Trophoblast cell (in vitro differentiated cells and primary cell): ENCODE results near the gene CDX2.

Experiments used
- DNase-seq, 2 donors: peaks; one replicate each; pipeline ENCODE4 v3.0.0-alpha.2; 2016
- H2AFZ ChIP-seq: 2 replicates; pipeline ENCODE4 v1.6.1; 2013; ENCODE audit warnings: low read length, moderate library complexity, mild to moderate bottlenecking; ENCODE audit not compliant: insufficient read depth, poor library complexity
- H2AK5ac ChIP-seq: 2 replicates; pipeline ENCODE4 v1.6.1; 2013; ENCODE audit warnings: mild to moderate bottlenecking, low read length
- H2BK120ac ChIP-seq: 2 replicates; pipeline ENCODE4 v1.6.1; 2013; ENCODE audit warnings: low read length, mild to moderate bottlenecking, moderate library complexity; ENCODE audit not compliant: insufficient read depth, poor library complexity
- H2BK12ac ChIP-seq: 2 replicates; pipeline ENCODE4 v1.6.1; 2013; ENCODE audit warnings: mild to moderate bottlenecking, low read length, moderate library complexity
- H2BK5ac ChIP-seq: 2 replicates; pipeline ENCODE4 v1.6.1; 2013; ENCODE audit warnings: low read length, low read depth, moderate library complexity, mild to moderate bottlenecking; ENCODE audit not compliant: poor library complexity
- H3K14ac ChIP-seq: 2 replicates; pipeline ENCODE4 v1.6.1; 2013; ENCODE audit warnings: mild to moderate bottlenecking, low read length
- H3K18ac ChIP-seq: 2 replicates; pipeline ENCODE4 v1.6.1; 2013; ENCODE audit warnings: mild to moderate bottlenecking, low read length
- H3K23ac ChIP-seq: 2 replicates; pipeline ENCODE4 v1.6.1; 2013; ENCODE audit warnings: low read length
- H3K27ac ChIP-seq: 2 replicates; pipeline ENCODE4 v1.5.1; 2013; ENCODE audit warnings: low read depth, mild to moderate bottlenecking, inconsistent platforms, low read length, moderate library complexity
- H3K27me3 ChIP-seq: 2 replicates; pipeline ENCODE4 v1.6.1; 2013; ENCODE audit warnings: inconsistent platforms, mild to moderate bottlenecking, low read length, moderate library complexity; ENCODE audit not compliant: insufficient read depth
- H3K36me3 ChIP-seq, 2 experiments: 1 replicate in 1 of 2; 2 replicates in 1 of 2; pipeline ENCODE4 v1.6.1; 2013; ENCODE audit warnings: low read length in 2 of 2, mild to moderate bottlenecking in 2 of 2, moderate library complexity in 1 of 2; ENCODE audit not compliant: insufficient read depth in 2 of 2, control insufficient read depth in 1 of 2
- H3K4ac ChIP-seq: 2 replicates; pipeline ENCODE4 v1.6.1; 2013; ENCODE audit warnings: low read depth, mild to moderate bottlenecking, low read length, moderate library complexity
- H3K4me1 ChIP-seq, 2 experiments: 1 replicate in 1 of 2; 2 replicates in 1 of 2; pipeline ENCODE4 v1.6.1; 2013; ENCODE audit warnings: low read length in 2 of 2, mild to moderate bottlenecking in 2 of 2, moderate library complexity in 1 of 2; ENCODE audit not compliant: insufficient read depth in 2 of 2, control insufficient read depth in 1 of 2
- H3K4me2 ChIP-seq: 2 replicates; pipeline ENCODE4 v1.6.1; 2013; ENCODE audit warnings: inconsistent platforms, mild to moderate bottlenecking, low read length, moderate library complexity
- H3K4me3 ChIP-seq: 2 replicates; pipeline ENCODE4 v1.5.1; 2013; ENCODE audit warnings: mild to moderate bottlenecking, low read depth, low read length, inconsistent platforms
- H3K79me1 ChIP-seq: one replicate; pipeline ENCODE4 v1.6.1; 2013; ENCODE audit warnings: low read length
- H3K79me2 ChIP-seq: 2 replicates; pipeline ENCODE4 v1.6.1; 2013; ENCODE audit warnings: low read length, mild to moderate bottlenecking; ENCODE audit not compliant: control insufficient read depth, insufficient read depth, poor library complexity
- H3K9ac ChIP-seq: 2 replicates; pipeline ENCODE4 v1.6.1; 2013; ENCODE audit warnings: mild to moderate bottlenecking, low read length
- H3K9me3 ChIP-seq: 2 replicates; pipeline ENCODE4 v1.6.1; 2013; ENCODE audit warnings: low read depth, mild to moderate bottlenecking, control low read depth, inconsistent platforms, low read length; ENCODE audit not compliant: insufficient read depth
- H4K12ac ChIP-seq: 2 replicates; pipeline ENCODE4 v1.6.1; 2013; ENCODE audit warnings: low read depth, mild to moderate bottlenecking, low read length, moderate library complexity
- H4K8ac ChIP-seq: 2 replicates; pipeline ENCODE4 v1.6.1; 2013; ENCODE audit warnings: low read depth, mild to moderate bottlenecking, low read length, moderate library complexity
- H4K91ac ChIP-seq: one replicate; pipeline ENCODE4 v1.6.1; 2013; ENCODE audit warnings: low read depth, mild to moderate bottlenecking, low read length, moderate library complexity
- WGBS: extraction: QIAGEN DNeasy Blood & Tissue Kit; methylation state at CpG from one replicate; pipeline ENCODE4 v1.1.7; 2013; ENCODE audit warnings: missing lambda C conversion rate; ENCODE audit not compliant: insufficient read length, insufficient coverage; ENCODE audit errors: extremely low coverage; 5-methylcytosine and 5-hydroxymethylcytosine counted together

CDX2 gene

DNA sequence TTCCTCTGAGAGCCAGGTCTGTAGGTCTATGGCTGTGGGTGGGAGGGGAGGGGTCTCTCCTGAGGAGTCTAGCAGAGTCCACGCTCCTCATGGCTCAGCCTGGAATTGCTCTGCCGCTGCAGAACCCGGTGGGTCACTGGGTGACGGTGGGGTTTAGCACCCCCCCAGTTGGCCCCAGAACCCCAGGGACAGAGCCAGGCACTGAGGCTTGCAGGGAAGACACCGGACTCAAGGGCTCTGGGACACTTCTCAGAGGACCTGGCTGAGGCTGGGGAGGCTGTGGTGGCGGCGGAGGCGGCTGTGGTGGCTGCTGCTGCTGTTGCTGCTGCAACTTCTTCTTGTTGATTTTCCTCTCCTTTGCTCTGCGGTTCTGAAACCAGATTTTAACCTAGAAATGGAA is 6.1 kb downstream of the CDX2 start:
- no peaks in the 10 kb centered on the region for H3K79me2 ChIP-seq
- H4K91ac ChIP-seq, result no peak overlapping the region
- H3K9ac ChIP-seq, result no peak overlapping the region
- no peaks in the 10 kb centered on the region for H3K9me3 ChIP-seq
- H3K14ac ChIP-seq, result no peak overlapping the region
- H3K4me1 ChIP-seq, result peaks cover 38 to 42% of the 10 kb centered on the region in 2 experiments
- H3K23ac ChIP-seq, result no peak overlapping the region
- peaks cover 5% of the 10 kb centered on the region for H3K79me1 ChIP-seq
- H3K27me3 ChIP-seq, result peaks cover 31% of the 10 kb centered on the region
- no peak for DNase-seq
- H2BK120ac ChIP-seq, result no peak overlapping the region
- H4K8ac ChIP-seq, result no peak overlapping the region
- WGBS, result no CpG with 5 or more reads among the region's 9 CpGs
- H2BK12ac ChIP-seq, result no peak overlapping the region
- peaks cover 0 to 2% of the 10 kb centered on the region in 2 experiments for H3K36me3 ChIP-seq
- H3K27ac ChIP-seq, result no peak overlapping the region
- no peak overlapping the region for H3K4me3 ChIP-seq
- no peak overlapping the region for H3K18ac ChIP-seq
- no peak overlapping the region for H2BK5ac ChIP-seq
- no peak overlapping the region for H4K12ac ChIP-seq
- no peak overlapping the region for H2AFZ ChIP-seq
- no peak overlapping the region for H3K4ac ChIP-seq
- H2AK5ac ChIP-seq, result peak overlapping the region; percentile 5
- H3K4me2 ChIP-seq, result peak overlapping the region; percentile 49

DNA sequence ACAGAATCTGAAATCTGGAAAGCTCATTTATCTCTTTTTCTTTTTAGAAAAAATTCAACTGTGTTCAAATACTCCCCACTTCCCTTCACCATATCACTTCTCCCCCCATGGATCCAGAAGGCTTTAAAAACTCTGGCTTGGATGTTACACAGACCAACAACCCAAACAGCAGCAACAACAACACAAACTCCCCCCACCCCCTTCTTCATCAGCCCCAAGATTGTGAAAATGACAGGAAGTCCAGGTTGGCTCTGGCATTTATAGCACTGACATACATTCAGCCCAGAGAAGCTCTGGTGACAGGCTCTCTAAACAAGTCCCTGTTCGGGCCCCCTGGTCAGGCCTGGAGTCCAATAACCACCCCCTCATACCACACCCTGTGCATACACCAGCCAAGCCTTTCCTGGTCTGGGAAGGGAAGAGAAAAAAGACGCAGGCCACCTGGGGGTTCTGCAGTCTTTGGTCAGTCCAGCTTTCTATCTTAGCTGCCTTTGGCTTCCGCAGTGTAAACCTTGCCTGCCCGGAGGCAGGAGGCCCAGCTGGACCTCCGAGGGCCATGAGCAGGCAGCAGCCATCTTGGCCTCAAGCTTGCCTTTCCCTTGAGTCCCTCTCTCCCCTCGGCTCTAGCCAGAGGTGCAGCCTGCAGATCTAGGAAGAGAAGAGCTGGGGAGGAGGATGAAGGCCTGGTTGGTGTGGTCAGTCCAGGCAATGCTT is 6.8 kb downstream of the CDX2 start:
- H2AK5ac ChIP-seq, result no peak overlapping the region
- peaks cover 0 to 2% of the 10 kb centered on the region in 2 experiments for H3K36me3 ChIP-seq
- no peak overlapping the region for H2BK12ac ChIP-seq
- no peak overlapping the region for H2BK5ac ChIP-seq
- peaks cover 24% of the 10 kb centered on the region for H3K27me3 ChIP-seq
- no peak overlapping the region for H4K91ac ChIP-seq
- no peak overlapping the region for H3K4me3 ChIP-seq
- H2BK120ac ChIP-seq, result no peak overlapping the region
- H3K18ac ChIP-seq, result no peak overlapping the region
- H3K79me1 ChIP-seq, result peaks cover 5% of the 10 kb centered on the region
- H3K14ac ChIP-seq, result no peak overlapping the region
- no CpG with 5 or more reads among the region's 6 CpGs for WGBS
- H3K4ac ChIP-seq, result no peak overlapping the region
- peak overlapping the region; percentile 49 for H3K4me2 ChIP-seq
- H3K79me2 ChIP-seq, result no peaks in the 10 kb centered on the region
- peak overlapping the region; percentile 47 for H3K9ac ChIP-seq
- no peaks in the 10 kb centered on the region for H3K9me3 ChIP-seq
- no peak for DNase-seq
- no peak overlapping the region for H4K8ac ChIP-seq
- peak overlapping the region; percentile 45 for H3K27ac ChIP-seq
- no peak overlapping the region for H2AFZ ChIP-seq
- no peak overlapping the region for H4K12ac ChIP-seq
- H3K23ac ChIP-seq, result no peak overlapping the region
- H3K4me1 ChIP-seq, result peaks cover 34 to 40% of the 10 kb centered on the region in 2 experiments

DNA sequence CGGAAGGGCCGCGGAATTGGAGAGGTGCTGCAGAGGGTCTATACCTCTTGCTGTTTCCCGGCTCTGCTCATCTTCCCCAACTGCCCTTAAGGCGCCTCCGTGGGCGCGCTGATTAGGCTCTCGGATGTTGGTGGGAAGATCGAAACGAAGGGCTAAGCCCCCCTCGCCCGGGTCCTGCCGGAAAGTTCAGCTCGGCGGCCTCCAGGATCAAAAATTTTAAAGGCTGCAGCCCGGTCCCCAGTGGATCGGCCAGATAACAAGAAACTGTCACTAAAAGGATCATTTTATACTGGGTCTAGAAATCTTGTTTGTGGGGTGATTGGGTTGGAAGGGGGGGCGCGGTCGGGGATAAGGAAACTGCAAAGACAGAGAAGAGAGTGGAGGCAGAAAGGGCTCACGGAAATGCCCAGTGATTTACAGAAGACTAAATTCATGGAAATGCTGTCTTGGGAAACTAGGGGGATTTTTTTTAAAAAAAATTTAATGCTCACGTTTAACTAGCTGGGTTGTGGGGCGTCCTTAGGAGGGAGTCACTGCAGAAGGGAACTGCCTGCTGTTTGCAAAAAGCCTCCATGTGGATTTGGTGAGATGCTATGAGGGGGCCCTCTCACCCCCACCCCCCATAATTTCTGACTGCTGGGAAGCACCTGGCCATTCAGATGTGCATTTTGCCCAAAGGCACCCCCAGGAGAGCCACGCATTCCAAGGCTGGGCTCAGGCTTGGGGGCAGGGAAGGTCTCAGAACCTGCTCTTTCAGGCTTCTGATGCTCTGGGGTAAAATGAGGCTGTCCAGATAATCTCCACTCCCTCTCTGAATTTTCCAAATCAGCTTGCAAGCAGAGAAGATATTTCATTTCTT is 7.7 kb downstream of the CDX2 start:
- no peaks in the 10 kb centered on the region for H3K9me3 ChIP-seq
- peaks cover 18% of the 10 kb centered on the region for H3K27me3 ChIP-seq
- WGBS, result no CpG with 5 or more reads among the region's 25 CpGs

DNA sequence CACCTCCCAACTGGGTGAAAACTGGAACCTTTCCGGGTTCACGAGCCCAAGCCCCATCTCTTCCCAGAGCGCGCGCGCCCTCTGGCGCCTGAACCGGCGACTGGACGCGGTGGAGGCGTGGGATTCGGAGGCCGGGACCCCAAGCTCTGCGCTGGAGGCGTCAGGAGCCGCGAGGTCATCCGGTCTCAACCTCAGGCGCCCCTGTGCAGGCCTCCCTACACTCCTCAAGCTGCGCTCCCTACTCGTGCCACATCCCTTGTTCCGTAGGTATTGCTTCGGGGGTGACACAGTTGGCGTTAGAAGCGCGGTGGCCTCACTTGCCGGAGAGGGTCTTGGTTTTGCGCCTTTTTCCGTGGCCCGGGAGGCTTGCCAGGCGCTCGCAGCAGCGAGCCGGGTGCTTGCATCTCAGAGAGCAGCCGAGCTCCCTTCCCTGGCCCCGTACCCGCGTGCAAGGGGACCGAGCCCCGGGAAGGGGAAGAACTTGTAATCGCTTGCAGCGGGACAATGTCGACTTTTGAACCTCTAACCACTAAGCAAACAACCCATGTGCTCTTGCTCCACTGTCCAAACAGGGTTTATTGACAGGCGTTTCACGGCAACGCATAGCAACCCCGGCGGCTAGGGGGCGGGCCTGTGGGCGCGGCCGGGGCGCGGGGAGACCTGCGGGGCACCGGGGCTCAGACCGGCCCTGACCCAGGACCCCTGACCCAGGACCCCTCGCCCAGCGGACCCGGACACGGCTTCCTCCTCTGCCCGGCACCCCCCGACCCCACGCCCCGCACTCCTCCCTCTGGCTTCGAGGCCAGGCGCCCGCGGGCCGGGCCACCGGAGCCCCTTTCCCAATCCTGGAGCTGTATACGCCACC is 8.5 kb downstream of the CDX2 start:
- Histone ChIP-seq H3K27ac (no peak overlapping the region), H2BK120ac (no peak overlapping the region), H2BK12ac (no peak overlapping the region), H3K79me2 (no peaks in the 10 kb centered on the region), H3K4ac (no peak overlapping the region), H3K23ac (no peak overlapping the region), H2AK5ac (no peak overlapping the region), H4K91ac (no peak overlapping the region), H3K4me3 (peak overlapping the region; percentile 53), H3K18ac (no peak overlapping the region), H3K14ac (no peak overlapping the region), H3K4me1 (peaks cover 20 to 31% of the 10 kb centered on the region in 2 experiments), H3K79me1 (peaks cover 2% of the 10 kb centered on the region), H3K9ac (no peak overlapping the region), H3K27me3 (peaks cover 18% of the 10 kb centered on the region), H4K8ac (no peak overlapping the region), H3K9me3 (no peaks in the 10 kb centered on the region), H3K36me3 (peaks cover 0 to 2% of the 10 kb centered on the region in 2 experiments), H4K12ac (no peak overlapping the region), H3K4me2 (peak overlapping the region; percentile 61), H2BK5ac (no peak overlapping the region), H2AFZ (no peak overlapping the region)
- DNase-seq, result peak in 1 of 2 donors; percentile 36
- no CpG with 5 or more reads among the region's 73 CpGs for WGBS

More for the DNA sequence above, 7.7 kb downstream of the CDX2 start:
- H2BK5ac ChIP-seq, result no peak overlapping the region
- H3K4me3 ChIP-seq, result no peak overlapping the region
- H4K12ac ChIP-seq, result no peak overlapping the region
- no peak overlapping the region for H3K4ac ChIP-seq
- H2AFZ ChIP-seq, result no peak overlapping the region
- peaks cover 4% of the 10 kb centered on the region for H3K79me1 ChIP-seq
- no peak overlapping the region for H2AK5ac ChIP-seq
- peak overlapping the region; percentile 61 for H3K4me2 ChIP-seq
- no peak for DNase-seq
- peak overlapping the region; percentile 6 for H2BK120ac ChIP-seq
- H3K18ac ChIP-seq, result no peak overlapping the region
- H3K9ac ChIP-seq, result no peak overlapping the region
- H2BK12ac ChIP-seq, result no peak overlapping the region
- peaks cover 0 to 2% of the 10 kb centered on the region in 2 experiments for H3K36me3 ChIP-seq
- H3K79me2 ChIP-seq, result no peaks in the 10 kb centered on the region
- H4K91ac ChIP-seq, result no peak overlapping the region
- no peak overlapping the region for H3K23ac ChIP-seq
- H4K8ac ChIP-seq, result no peak overlapping the region
- H3K27ac ChIP-seq, result no peak overlapping the region
- H3K14ac ChIP-seq, result no peak overlapping the region
- H3K4me1 ChIP-seq, result peaks cover 28 to 32% of the 10 kb centered on the region in 2 experiments
